Kidney epithelial cell (primary cell): ENCODE measurements around the gene ENSA. TPM values are rescaled to one million over a fixed set of nuclear protein-coding genes. Genes with fewer than 3 reads are reported as not detected.
"Not testable (repeated sequence)": the region's sequence is repeated elsewhere in the genome, so short reads cannot be mapped to it uniquely, and the experiment has no call there.

Source experiments
- DNase-seq: peaks from one replicate; pipeline ENCODE4 v3.0.0-alpha.2; 2010; ENCODE audit warnings: low read depth
- H3K27me3 ChIP-seq: 2 replicates; pipeline ENCODE4 v1.6.0; 2011; ENCODE audit warnings: low read length; ENCODE audit not compliant: control insufficient read depth, insufficient read depth
- H3K36me3 ChIP-seq: 2 replicates; pipeline ENCODE4 v1.5.1; 2011; ENCODE audit warnings: low read length; ENCODE audit not compliant: control insufficient read depth, insufficient read depth
- H3K4me3 ChIP-seq: 2 replicates; pipeline ENCODE4 v1.5.1; 2011; ENCODE audit warnings: low read depth, mild to moderate bottlenecking, control low read depth, low read length
- CTCF ChIP-seq: IDR thresholded peaks from 2 replicates; pipeline ENCODE4 v1.5.1; 2011; ENCODE audit warnings: mild to moderate bottlenecking, moderate library complexity, low read length, control low read depth, inconsistent platforms; ENCODE audit not compliant: insufficient read depth, poor library complexity, severe bottlenecking
- total RNA-seq: library from RNA; depleted of rRNA; stranded (reverse); fragments of >200 nt; gene quantifications from 2 replicates; pipeline ENCODE4 v1.2.3, GENCODE V29; 2015

ENSA gene
- total RNA-seq, 1 donor from 2014 or later, result 80.9 TPM

- no peak for TF ChIP-seq CTCF
- H3K36me3 ChIP-seq, result peaks cover 8% of the 10 kb centered on the region
- no peaks in the 10 kb centered on the region for H3K27me3 ChIP-seq
- no peak for DNase-seq
- peak overlapping the region; percentile 99 for H3K4me3 ChIP-seq
These were observed 52.4 kb downstream of the ENSA start for GRCh38 chr1:150576794-150577556.

GRCh38 chr1:150576367-150576711 lies 53.1 kb downstream of the ENSA start:
- H3K4me3 ChIP-seq, result peak overlapping the region; percentile 99
- TF ChIP-seq CTCF, result no peak
- peaks cover 8% of the 10 kb centered on the region for H3K36me3 ChIP-seq
- no peak for DNase-seq
- no peaks in the 10 kb centered on the region for H3K27me3 ChIP-seq

- TF ChIP-seq CTCF, result no peak
- Histone ChIP-seq H3K4me3 (peak overlapping the region; percentile 99), H3K36me3 (peaks cover 8% of the 10 kb centered on the region), H3K27me3 (no peaks in the 10 kb centered on the region)
- no peak for DNase-seq
These were observed 53.7 kb downstream of the ENSA start for GRCh38 chr1:150575518-150576366.

- H3K4me3 ChIP-seq, result peak overlapping the region; percentile 99
- DNase-seq, result no peak
- H3K36me3 ChIP-seq, result peaks cover 8% of the 10 kb centered on the region
These were observed 54.3 kb downstream of the ENSA start for GRCh38 chr1:150575072-150575489.

GRCh38 chr1:150574260-150575071 lies 54.9 kb downstream of the ENSA start:
- TF ChIP-seq CTCF, result no peak
- Histone ChIP-seq H3K27me3 (no peaks in the 10 kb centered on the region), H3K36me3 (peaks cover 8% of the 10 kb centered on the region), H3K4me3 (peak overlapping the region; percentile 99)
- no peak for DNase-seq

More at GRCh38 chr1:150575072-150575489, 54.3 kb downstream of the ENSA start:
- no peaks in the 10 kb centered on the region for H3K27me3 ChIP-seq
- no peak for TF ChIP-seq CTCF

GRCh38 chr1:150573648-150574071 lies 55.8 kb downstream of the ENSA start:
- DNase-seq, H3K36me3 ChIP-seq, H3K4me3 ChIP-seq, H3K27me3 ChIP-seq: not testable (repeated sequence)
